DOHH2 (cell line): ENCODE data around the gene PEX10.

ENCODE experiments used
- CTCF ChIP-seq: fragments of 200-600 bp; sonication (generic); IDR thresholded peaks from one replicate; pipeline ENCODE4 v1.5.1; 2014; ENCODE audit warnings: antibody characterized with exemption, mild to moderate bottlenecking, low read depth, low read length; ENCODE audit not compliant: poor library complexity, severe bottlenecking
- EZH2phosphoT487 ChIP-seq: fragments of 200-600 bp; sonication (generic); IDR thresholded peaks from 2 replicates; pipeline ENCODE4 v1.6.1; 2017; ENCODE audit warnings: borderline replicate concordance, mild to moderate bottlenecking, antibody characterized with exemption, low read length, moderate library complexity, mixed read lengths

GRCh38 chr1:2451741-2452140, 39.4 kb upstream of the PEX10 start:
- TF ChIP-seq CTCF (no peak), EZH2phosphoT487 (no peak)
